Gastrocnemius medialis (tissue), 4 donors: ENCODE measurements around the gene RETREG3. TPM values are rescaled to one million over a fixed set of nuclear protein-coding genes. Genes with fewer than 3 reads are reported as not detected.

Experiments used
- ATAC-seq, 2 donors: fragments of 150-250 bp; one replicate each; pipeline ENCODE4 v1.9.1; 2016
- DNase-seq, 2 donors: peaks; one replicate each; pipeline ENCODE4 v3.0.0-alpha.2; 2019
- H3K27ac ChIP-seq, 4 donors: fragments of 200-600 bp; sonication (generic); 1 replicate in 1 of 4; 2 replicates in 3 of 4; pipeline ENCODE4 v1.5.1; 2016 to 2018; ENCODE audit warnings: mild to moderate bottlenecking in 2 of 4, moderate library complexity in 1 of 4
- H3K27me3 ChIP-seq, 3 donors: fragments of 200-600 bp; sonication (generic) in 2 of 3; 1 replicate in 1 of 3; 2 replicates in 2 of 3; pipeline versions ENCODE4 v1.5.1 to v1.6.0; 2016 to 2019; ENCODE audit warnings: mild to moderate bottlenecking in 1 of 3, moderate library complexity in 1 of 3
- H3K36me3 ChIP-seq, 2 donors: fragments of 200-600 bp; sonication (generic) in 1 of 2; one replicate each; pipeline ENCODE4 v1.5.1; 2017 to 2018
- H3K4me1 ChIP-seq, 2 donors: fragments of 200-600 bp; sonication (generic) in 1 of 2; one replicate each; pipeline ENCODE4 v1.5.1; 2016 to 2017; ENCODE audit warnings: mild to moderate bottlenecking in 2 of 2
- H3K4me3 ChIP-seq, 4 donors: fragments of 200-600 bp; sonication (generic) in 3 of 4; 1 replicate in 1 of 4; 2 replicates in 3 of 4; pipeline ENCODE4 v1.5.1; 2016 to 2019; ENCODE audit warnings: mild to moderate bottlenecking in 2 of 4
- H3K9me3 ChIP-seq, 3 donors: fragments of 200-600 bp; sonication (generic) in 2 of 3; 1 replicate in 1 of 3; 2 replicates in 2 of 3; pipeline ENCODE4 v1.5.1; 2016 to 2019
- CTCF ChIP-seq, 5 experiments: fragments of 450-650 bp in 3 of 5; fragments of 200-600 bp in 2 of 5; sonication (generic) in 2 of 5; IDR thresholded peaks in 4 of 5; conservative IDR thresholded peaks in 1 of 5; 1 replicate in 4 of 5; 2 replicates in 1 of 5; pipeline ENCODE4 v1.5.1; 2016 to 2019; ENCODE audit warnings: antibody characterized with exemption in 5 of 5, mild to moderate bottlenecking in 3 of 5, moderate library complexity in 3 of 5
- POLR2A ChIP-seq, 2 donors: fragments of 450-650 bp; IDR thresholded peaks; one replicate each; pipeline ENCODE4 v1.6.1; 2017; ENCODE audit warnings: antibody characterized with exemption in 2 of 2, mild to moderate bottlenecking in 2 of 2, moderate library complexity in 2 of 2
- in situ Hi-C, 4 donors: fragments of 200-750 bp; cut with MboI; loops; one replicate each; pipeline versions ENCODE4 v1.15.0 to v1.8.0; 2017; ENCODE audit warnings: low sequenced_read_pairs in 4 of 4
- intact Hi-C: fragments of 100-400 bp; cut with DNase I; formaldehyde crosslinking; loops from one replicate; pipeline ENCODE4 v1.15.1; 2023; ENCODE audit warnings: low total_unique reads
- total RNA-seq, 4 donors: library from RNA; depleted of rRNA; stranded (reverse); fragments of >200 nt; gene quantifications; one replicate each; pipeline versions ENCODE4 v1.1.0 to v1.2.3, GENCODE V29; 2016

The RETREG3 gene
- total RNA-seq, 4 donors from 2014 or later, result 50.7 to 65.5 (median 60.5) TPM

- ATAC-seq (no peak), DNase-seq (no peak)
- H3K4me3 ChIP-seq, result no peak overlapping the region
- no peaks in the 10 kb centered on the region for H3K9me3 ChIP-seq
- H3K36me3 ChIP-seq, result peaks cover 0 to 35% of the 10 kb centered on the region in 2 donors
- in situ Hi-C loops, result no loop called here
- peak overlapping the region in 1 of 4 donors; percentile 89 for H3K27ac ChIP-seq
- TF ChIP-seq POLR2A (IDR thresholded peaks at IDR 0.05), result no peak
- no peak for TF ChIP-seq CTCF (IDR thresholded peaks at IDR 0.05 in 4 of 5, conservative IDR thresholded peaks at IDR 0.05 in 1 of 5)
- H3K4me1 ChIP-seq, result peaks cover 6 to 23% of the 10 kb centered on the region in 2 donors
- intact Hi-C loops, result loop anchor here (2.0 kb wide), 1 partner anchor 17 kb away; no protein-coding TSS in a partner anchor
- H3K27me3 ChIP-seq, result no peaks in the 10 kb centered on the region
Observed at GRCh38 chr17:42537826-42538451, 71.2 kb downstream of the RETREG3 start.

GRCh38 chr17:42537156-42537805, 71.9 kb downstream of the RETREG3 start:
- Histone ChIP-seq H3K27ac (peak overlapping the region; percentile 77 to 95 (median 92)), H3K9me3 (no peaks in the 10 kb centered on the region), H3K27me3 (no peaks in the 10 kb centered on the region), H3K36me3 (peaks cover 0 to 28% of the 10 kb centered on the region in 2 donors), H3K4me1 (peaks cover 6 to 20% of the 10 kb centered on the region in 2 donors), H3K4me3 (peak overlapping the region; percentile 59 to 77 (median 61))
- TF ChIP-seq POLR2A (IDR thresholded peaks at IDR 0.05), result no peak
- TF ChIP-seq CTCF (IDR thresholded peaks at IDR 0.05 in 4 of 5, conservative IDR thresholded peaks at IDR 0.05 in 1 of 5), result no peak
- no peak for DNase-seq
- ATAC-seq, result no peak
- intact Hi-C loops, result loop anchor here (2.0 kb wide), 1 partner anchor 18 kb away; no protein-coding TSS in a partner anchor
- in situ Hi-C loops, result no loop called here

- peaks cover 6 to 20% of the 10 kb centered on the region in 2 donors for H3K4me1 ChIP-seq
- peak overlapping the region; percentile 59 to 77 (median 61) for H3K4me3 ChIP-seq
- no peaks in the 10 kb centered on the region for H3K9me3 ChIP-seq
- TF ChIP-seq POLR2A (IDR thresholded peaks at IDR 0.05) (peak; percentile 44 to 64), CTCF (IDR thresholded peaks at IDR 0.05 in 4 of 5, conservative IDR thresholded peaks at IDR 0.05 in 1 of 5) (peak in 1 of 5 experiments; percentile 34)
- intact Hi-C loops, result loop anchor here (2.0 kb wide), 1 partner anchor 18 kb away; no protein-coding TSS in a partner anchor
- H3K27ac ChIP-seq, result peak overlapping the region; percentile 77 to 95 (median 92)
- ATAC-seq (peak; percentile 75 to 79), DNase-seq (peak; percentile 85 to 87)
- in situ Hi-C loops, result no loop called here
- no peaks in the 10 kb centered on the region for H3K27me3 ChIP-seq
- H3K36me3 ChIP-seq, result peaks cover 0 to 23% of the 10 kb centered on the region in 2 donors
Observed at GRCh38 chr17:42536372-42537155, 72.6 kb downstream of the RETREG3 start.

- TF ChIP-seq POLR2A (IDR thresholded peaks at IDR 0.05) (peak; percentile 92 to 96), CTCF (IDR thresholded peaks at IDR 0.05 in 4 of 5, conservative IDR thresholded peaks at IDR 0.05 in 1 of 5) (no peak)
- Histone ChIP-seq H3K4me3 (peak within 1 kb of the TSS; percentile 59 to 77 (median 61)), H3K9me3 (no peaks in the 10 kb centered on the region), H3K27me3 (no peaks in the 10 kb centered on the region), H3K36me3 (peaks cover 0 to 19% of the 10 kb centered on the region in 2 donors), H3K4me1 (peaks cover 6 to 20% of the 10 kb centered on the region in 2 donors), H3K27ac (peak within 1 kb of the TSS; percentile 77 to 95 (median 92))
- in situ Hi-C loops, result no loop called here
- intact Hi-C loops, result loop anchor here (2.0 kb wide), 1 partner anchor 19 kb away; no protein-coding TSS in a partner anchor
- DNase-seq (peak; percentile 95 to 97), ATAC-seq (peak; percentile 85 to 89)
Observed at GRCh38 chr17:42536048-42536371, 73.2 kb downstream of the RETREG3 start, which contains the start of gene NAGLU. NAGLU (plus strand) TSS chr17:42536241; CDS start chr17:42536273, 32 bp downstream.
